ENCODE measurements around the gene GALNT16. TPM values are rescaled to one million over a fixed set of nuclear protein-coding genes. Genes with fewer than 3 reads are reported as not detected.

Gene GALNT16
- total RNA-seq, 1 donor from 2014 or later = 36.7 TPM

GRCh38 chr14:69339426-69339825, 79.5 kb downstream of the GALNT16 start:
- H3K27ac Mint-ChIP-seq (ENCODE audit: unreplicated experiment) = no peak overlapping the region
- H3K4me1 Mint-ChIP-seq (ENCODE audit: low read depth) = peaks cover 14% of the 10 kb centered on the region
- H3K9me3 Mint-ChIP-seq (ENCODE audit: low read depth) = no peaks in the 10 kb centered on the region
- peaks cover 8% of the 10 kb centered on the region for H3K36me3 Mint-ChIP-seq (ENCODE audit: low read depth)
- no peak for TF ChIP-seq CTCF (IDR thresholded peaks at IDR 0.05)
- H3K27me3 Mint-ChIP-seq (ENCODE audit: low read depth) = no peaks in the 10 kb centered on the region
- no peak for DNase-seq (ENCODE audit: low spot score)
- H3K4me3 Mint-ChIP-seq (ENCODE audit: unreplicated experiment) = no peak overlapping the region

GRCh38 chr14:69342928-69343525, 83.1 kb downstream of the GALNT16 start:
- DNase-seq (ENCODE audit: low spot score) = no peak
- no peak for TF ChIP-seq CTCF (IDR thresholded peaks at IDR 0.05)
- no peaks in the 10 kb centered on the region for H3K9me3 Mint-ChIP-seq (ENCODE audit: low read depth)
- peaks cover 9% of the 10 kb centered on the region for H3K36me3 Mint-ChIP-seq (ENCODE audit: low read depth)
- no peak overlapping the region for H3K27ac Mint-ChIP-seq (ENCODE audit: unreplicated experiment)
- no peaks in the 10 kb centered on the region for H3K27me3 Mint-ChIP-seq (ENCODE audit: low read depth)
- no peak overlapping the region for H3K4me3 Mint-ChIP-seq (ENCODE audit: unreplicated experiment)
- H3K4me1 Mint-ChIP-seq (ENCODE audit: low read depth) = no peaks in the 10 kb centered on the region

- H3K9me3 Mint-ChIP-seq (ENCODE audit: low read depth) = no peaks in the 10 kb centered on the region
- no peaks in the 10 kb centered on the region for H3K4me1 Mint-ChIP-seq (ENCODE audit: low read depth)
- H3K36me3 Mint-ChIP-seq (ENCODE audit: low read depth) = peaks cover 9% of the 10 kb centered on the region
- no peak for TF ChIP-seq CTCF (IDR thresholded peaks at IDR 0.05)
- H3K4me3 Mint-ChIP-seq (ENCODE audit: unreplicated experiment) = no peak overlapping the region
- H3K27ac Mint-ChIP-seq (ENCODE audit: unreplicated experiment) = no peak overlapping the region
- DNase-seq (ENCODE audit: low spot score) = no peak
- no peaks in the 10 kb centered on the region for H3K27me3 Mint-ChIP-seq (ENCODE audit: low read depth)
Observed at GRCh38 chr14:69344171-69344570, 84.2 kb downstream of the GALNT16 start.

- Mint-ChIP-seq H3K4me1 (ENCODE audit: low read depth) (no peaks in the 10 kb centered on the region), H3K36me3 (ENCODE audit: low read depth) (peaks cover 15% of the 10 kb centered on the region), H3K9me3 (ENCODE audit: low read depth) (no peaks in the 10 kb centered on the region), H3K27me3 (ENCODE audit: low read depth) (no peaks in the 10 kb centered on the region), H3K4me3 (ENCODE audit: unreplicated experiment) (no peak overlapping the region), H3K27ac (ENCODE audit: unreplicated experiment) (no peak overlapping the region)
- DNase-seq (ENCODE audit: low spot score) = no peak
- TF ChIP-seq CTCF (IDR thresholded peaks at IDR 0.05) = no peak
Observed at GRCh38 chr14:69345402-69345801, 85.4 kb downstream of the GALNT16 start.

- Mint-ChIP-seq H3K27ac (ENCODE audit: unreplicated experiment) (no peak overlapping the region), H3K36me3 (ENCODE audit: low read depth) (peaks cover 13% of the 10 kb centered on the region), H3K27me3 (ENCODE audit: low read depth) (no peaks in the 10 kb centered on the region), H3K4me3 (ENCODE audit: unreplicated experiment) (no peak overlapping the region), H3K4me1 (ENCODE audit: low read depth) (no peaks in the 10 kb centered on the region), H3K9me3 (ENCODE audit: low read depth) (no peaks in the 10 kb centered on the region)
- TF ChIP-seq CTCF (IDR thresholded peaks at IDR 0.05) = peak; percentile 78
- no peak for DNase-seq (ENCODE audit: low spot score)
Observed at GRCh38 chr14:69346710-69347109, 86.8 kb downstream of the GALNT16 start.

Measured in chondrocyte (in vitro differentiated cells).